ENCODE measurements around the gene ERBB4. TPM values are rescaled to one million over a fixed set of nuclear protein-coding genes. Genes with fewer than 3 reads are reported as not detected.

The ERBB4 gene
- total RNA-seq, 1 donor from 2014 or later: 25.3 TPM

- Histone ChIP-seq H3K27me3 (ENCODE audit: low read depth) (no peaks in the 10 kb centered on the region), H3K27ac (no peak overlapping the region), H3K36me3 (no peaks in the 10 kb centered on the region), H3K9me3 (no peaks in the 10 kb centered on the region), H3K4me3 (no peak overlapping the region), H3K4me1 (no peaks in the 10 kb centered on the region)
- DNase-seq (no peak), ATAC-seq (no peak)
- no peak for TF ChIP-seq CTCF (IDR thresholded peaks at IDR 0.05)
- intact Hi-C loops (cut with DNase I): no loop called here
Observed at GRCh38 chr2:212089873-212090272, 448.7 kb downstream of the ERBB4 start.

GRCh38 chr2:212088353-212088752 lies 450.2 kb downstream of the ERBB4 start:
- Histone ChIP-seq H3K27me3 (ENCODE audit: low read depth) (no peaks in the 10 kb centered on the region), H3K27ac (no peak overlapping the region), H3K9me3 (no peaks in the 10 kb centered on the region), H3K4me3 (no peak overlapping the region), H3K4me1 (no peaks in the 10 kb centered on the region), H3K36me3 (no peaks in the 10 kb centered on the region)
- no peak for DNase-seq
- ATAC-seq: no peak
- intact Hi-C loops (cut with DNase I): no loop called here
- TF ChIP-seq CTCF (IDR thresholded peaks at IDR 0.05): no peak

- DNase-seq (no peak), ATAC-seq (no peak)
- Histone ChIP-seq H3K4me3 (no peak overlapping the region), H3K4me1 (no peaks in the 10 kb centered on the region), H3K36me3 (no peaks in the 10 kb centered on the region), H3K9me3 (no peaks in the 10 kb centered on the region), H3K27ac (no peak overlapping the region), H3K27me3 (ENCODE audit: low read depth) (no peaks in the 10 kb centered on the region)
- TF ChIP-seq CTCF (IDR thresholded peaks at IDR 0.05): no peak
- intact Hi-C loops (cut with DNase I): no loop called here
Observed at GRCh38 chr2:212083492-212083891, 455.1 kb downstream of the ERBB4 start.

- Histone ChIP-seq H3K4me1 (no peaks in the 10 kb centered on the region), H3K36me3 (no peaks in the 10 kb centered on the region), H3K4me3 (no peak overlapping the region), H3K27me3 (ENCODE audit: low read depth) (no peaks in the 10 kb centered on the region), H3K27ac (no peak overlapping the region), H3K9me3 (no peaks in the 10 kb centered on the region)
- intact Hi-C loops (cut with DNase I): no loop called here
- no peak for TF ChIP-seq CTCF (IDR thresholded peaks at IDR 0.05)
- ATAC-seq (no peak), DNase-seq (no peak)
Observed at GRCh38 chr2:212078103-212078502, 460.5 kb downstream of the ERBB4 start.

GRCh38 chr2:212076456-212076855 lies 462.1 kb downstream of the ERBB4 start:
- H3K36me3 ChIP-seq: no peaks in the 10 kb centered on the region
- no peaks in the 10 kb centered on the region for H3K4me1 ChIP-seq
- no peak for TF ChIP-seq CTCF (IDR thresholded peaks at IDR 0.05)
- H3K4me3 ChIP-seq: no peak overlapping the region
- intact Hi-C loops (cut with DNase I): no loop called here
- no peak for ATAC-seq
- H3K27ac ChIP-seq: no peak overlapping the region
- H3K9me3 ChIP-seq: no peaks in the 10 kb centered on the region
- H3K27me3 ChIP-seq (ENCODE audit: low read depth): no peaks in the 10 kb centered on the region
- no peak for DNase-seq

- no peak overlapping the region for H3K27ac ChIP-seq
- no peak for TF ChIP-seq CTCF (IDR thresholded peaks at IDR 0.05)
- no peaks in the 10 kb centered on the region for H3K36me3 ChIP-seq
- intact Hi-C loops (cut with DNase I): no loop called here
- no peak overlapping the region for H3K4me3 ChIP-seq
- no peaks in the 10 kb centered on the region for H3K4me1 ChIP-seq
- no peak for ATAC-seq
- H3K27me3 ChIP-seq (ENCODE audit: low read depth): no peaks in the 10 kb centered on the region
- H3K9me3 ChIP-seq: no peaks in the 10 kb centered on the region
- no peak for DNase-seq
Observed at GRCh38 chr2:212073360-212073759, 465.2 kb downstream of the ERBB4 start.
